NOMO-1 (cell line): ENCODE measurements around the gene BSG.
A peak's percentile ranks its signal among the peaks of the same experiment; 100 is the strongest.
"Not testable (repeated sequence)": the region's sequence is repeated elsewhere in the genome, so short reads cannot be mapped to it uniquely, and the experiment has no call there.

ENCODE experiments used
- DNase-seq, 2 experiments: peaks; one replicate each; lab custom pipeline; 2025; ENCODE audit not compliant: unreplicated experiment in 2 of 2; lab: John Stamatoyannopoulos, UW

The BSG gene

GRCh38 chr19:602391-603301 is 30.2 kb downstream of the BSG start:
- no peak for DNase-seq

GRCh38 chr19:603302-603639 is 30.9 kb downstream of the BSG start:
- not testable (repeated sequence) for DNase-seq

- not testable (repeated sequence) for DNase-seq
Measured at GRCh38 chr19:603779-604178, 31.4 kb downstream of the BSG start.

- DNase-seq = no peak
Measured at GRCh38 chr19:604355-604754, 32.0 kb downstream of the BSG start.

- not testable (repeated sequence) for DNase-seq
Measured at GRCh38 chr19:605061-605971, 32.9 kb downstream of the BSG start.

- DNase-seq = no peak
Measured at GRCh38 chr19:607301-608154, 35.1 kb downstream of the BSG start.

GRCh38 chr19:608155-609003 is 36.0 kb downstream of the BSG start:
- no peak for DNase-seq

- DNase-seq = peak in 1 of 2 experiments; percentile 24
Measured at GRCh38 chr19:609004-609346, 36.6 kb downstream of the BSG start.

- no peak for DNase-seq
Measured at GRCh38 chr19:610071-610800, 37.8 kb downstream of the BSG start.

GRCh38 chr19:610801-611480 is 38.5 kb downstream of the BSG start:
- no peak for DNase-seq

- DNase-seq = no peak
Measured at GRCh38 chr19:611481-611868, 39.1 kb downstream of the BSG start.

- DNase-seq = no peak
Measured at GRCh38 chr19:612941-613340, 40.5 kb downstream of the BSG start.

- no peak for DNase-seq
Measured at GRCh38 chr19:613732-614567, 41.6 kb downstream of the BSG start.

- no peak for DNase-seq
Measured at GRCh38 chr19:615619-616018, 43.2 kb downstream of the BSG start.

- no peak for DNase-seq
Measured at GRCh38 chr19:616062-616700, 43.8 kb downstream of the BSG start.

GRCh38 chr19:616747-617526 is 44.5 kb downstream of the BSG start:
- DNase-seq = no peak
